Upper lobe of right lung (tissue), 1 donor: ENCODE results near the gene ZNF800. TPM values are rescaled to one million over a fixed set of nuclear protein-coding genes. Genes with fewer than 3 reads are reported as not detected.

ENCODE experiments used
- ATAC-seq: fragments of 200-7000 bp; cut with Tn5 transposase; one replicate; pipeline ENCODE4 v1.9.1; 2020; ENCODE audit warnings: mild to moderate bottlenecking, moderate library complexity
- DNase-seq: peaks from one replicate; pipeline ENCODE4 v3.0.0-alpha.2; 2020
- H3K27ac ChIP-seq: fragments of 200-600 bp; one replicate; pipeline ENCODE4 v1.8.0; 2022
- H3K27me3 ChIP-seq: fragments of 200-600 bp; one replicate; pipeline ENCODE4 v1.8.0; 2022; ENCODE audit warnings: mild to moderate bottlenecking
- H3K36me3 ChIP-seq: fragments of 200-600 bp; one replicate; pipeline ENCODE4 v1.8.0; 2022
- H3K4me1 ChIP-seq: fragments of 200-600 bp; one replicate; pipeline ENCODE4 v1.8.0; 2022
- H3K4me3 ChIP-seq: fragments of 200-600 bp; one replicate; pipeline ENCODE4 v1.8.0; 2022; ENCODE audit warnings: mild to moderate bottlenecking
- H3K9me3 ChIP-seq: fragments of 200-600 bp; one replicate; pipeline ENCODE4 v1.8.0; 2022
- CTCF ChIP-seq: fragments of 200-600 bp; IDR thresholded peaks from one replicate; pipeline ENCODE4 v1.8.0; 2022; ENCODE audit warnings: antibody characterized with exemption
- intact Hi-C: fragments of 100-400 bp; cut with DNase I; formaldehyde crosslinking; loops from one replicate; pipeline ENCODE4 v1.11.0; 2022
- total RNA-seq: library from RNA; stranded (reverse); fragmentation: NEBNext Ultra II Directional; extraction: Animal tissue kit (Norgen Biotek cat#: 25700); gene quantifications from one replicate; pipeline ENCODE4 v1.2.1, GENCODE V29; 2021
- donor health status: DM: no; HTN: yes; CAD: no; lungs with severe emphysema.

ZNF800 gene
- total RNA-seq, 1 donor from 2014 or later = 34.9 TPM

DNA sequence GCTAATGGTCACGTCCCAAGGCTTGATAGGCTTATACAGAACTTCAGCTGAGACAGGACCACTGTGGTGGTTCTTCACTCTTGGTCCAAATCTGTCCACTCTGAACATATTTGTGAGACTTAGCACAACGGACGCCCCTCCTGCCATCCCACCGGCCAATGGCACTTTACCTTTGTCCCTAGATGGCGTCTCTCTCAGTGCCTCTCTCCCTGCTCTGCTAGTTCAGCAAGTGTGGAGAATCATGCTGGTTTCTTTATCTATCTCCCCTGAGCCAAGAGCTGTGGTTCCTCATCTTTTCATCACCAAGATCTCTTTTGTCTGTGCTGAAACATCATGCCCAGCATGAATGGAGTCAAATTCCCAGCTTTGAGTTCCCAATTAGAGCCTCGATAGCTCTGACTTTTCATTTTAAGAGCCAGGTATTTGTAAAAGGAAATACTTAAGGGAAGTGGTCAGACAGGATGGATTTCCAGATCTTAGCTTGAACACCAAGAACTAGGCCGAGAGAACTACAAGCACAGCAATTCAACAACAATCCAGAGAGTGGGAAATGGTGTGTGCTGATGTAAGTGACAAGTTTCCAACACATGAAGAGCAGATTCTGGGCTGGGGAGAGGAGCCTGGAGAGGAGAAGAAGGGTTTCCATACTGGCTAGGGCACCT lies 69.5 kb downstream of the ZNF800 start:
- no peak for TF ChIP-seq CTCF
- no peaks in the 10 kb centered on the region for H3K4me1 ChIP-seq
- ATAC-seq (no peak), DNase-seq (no peak)
- no peak overlapping the region for H3K4me3 ChIP-seq
- H3K27me3 ChIP-seq = no peaks in the 10 kb centered on the region
- no peak overlapping the region for H3K27ac ChIP-seq
- intact Hi-C loops = no loop called here
- no peaks in the 10 kb centered on the region for H3K9me3 ChIP-seq
- no peaks in the 10 kb centered on the region for H3K36me3 ChIP-seq

DNA sequence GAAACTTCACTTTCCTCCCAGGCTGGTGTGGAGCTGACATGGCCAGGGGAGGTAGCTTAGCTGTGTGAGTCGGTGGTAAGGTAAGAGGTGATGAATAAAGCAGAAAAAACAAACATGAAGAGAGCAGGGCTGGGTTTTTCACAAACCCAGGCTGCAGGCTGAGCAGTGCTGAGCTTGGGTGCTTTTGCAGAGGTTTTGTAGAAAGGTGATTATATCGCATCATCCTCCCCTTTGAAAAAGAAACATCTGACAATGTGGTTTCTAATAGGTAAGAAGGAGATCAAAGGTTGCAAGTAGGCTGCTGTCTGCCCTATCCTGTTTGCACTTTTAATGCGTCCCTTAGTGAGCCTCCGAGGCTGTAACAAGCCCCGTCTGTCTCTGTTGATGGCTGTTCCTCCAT lies 70.2 kb downstream of the ZNF800 start:
- no peaks in the 10 kb centered on the region for H3K36me3 ChIP-seq
- H3K4me3 ChIP-seq = no peak overlapping the region
- ATAC-seq (no peak), DNase-seq (no peak)
- no peak overlapping the region for H3K27ac ChIP-seq
- H3K4me1 ChIP-seq = no peaks in the 10 kb centered on the region
- no peaks in the 10 kb centered on the region for H3K9me3 ChIP-seq
- H3K27me3 ChIP-seq = no peaks in the 10 kb centered on the region
- no peak for TF ChIP-seq CTCF
- intact Hi-C loops = no loop called here

DNA sequence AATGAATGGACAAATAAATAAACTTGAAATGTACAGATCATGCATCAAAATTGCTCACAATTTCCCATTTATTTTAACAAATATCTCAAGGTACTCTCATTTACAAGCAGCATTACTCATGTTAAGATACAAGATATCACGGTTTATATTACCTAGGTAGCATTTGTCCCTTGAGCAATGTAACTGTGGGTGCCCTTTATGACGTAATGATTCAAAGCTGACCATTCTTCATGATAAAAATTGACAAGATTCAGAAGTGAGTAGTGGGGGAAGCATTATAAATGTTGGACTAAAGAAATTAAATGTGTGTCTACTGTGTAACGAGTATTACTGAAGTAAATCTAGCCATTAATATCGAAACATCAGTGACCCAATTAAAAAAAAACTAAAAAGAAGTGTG lies 71.5 kb downstream of the ZNF800 start:
- H3K4me1 ChIP-seq = no peaks in the 10 kb centered on the region
- no peaks in the 10 kb centered on the region for H3K36me3 ChIP-seq
- no peaks in the 10 kb centered on the region for H3K27me3 ChIP-seq
- intact Hi-C loops = no loop called here
- no peak for DNase-seq
- no peaks in the 10 kb centered on the region for H3K9me3 ChIP-seq
- ATAC-seq = no peak
- TF ChIP-seq CTCF = no peak
- no peak overlapping the region for H3K4me3 ChIP-seq
- H3K27ac ChIP-seq = no peak overlapping the region

Other genes starting within 250 kb of the ZNF800 start
- not detected for gene GRM8, start 139.8 kb downstream of the ZNF800 start, total RNA-seq
- gene GCC1, start 192.9 kb upstream of the ZNF800 start, total RNA-seq = 18.1 TPM
- gene ARF5, start 195.7 kb upstream of the ZNF800 start, total RNA-seq = 92.9 TPM
- gene FSCN3, start 201.0 kb upstream of the ZNF800 start, total RNA-seq = 0.78 TPM
- gene PAX4, start 225.4 kb upstream of the ZNF800 start, total RNA-seq = not detected